Suprapubic skin (tissue), 4 donors: ENCODE data around the gene BRAT1. TPM values are rescaled to one million over a fixed set of nuclear protein-coding genes. Genes with fewer than 3 reads are reported as not detected.

ENCODE experiments used
- DNase-seq, 2 donors: peaks; one replicate each; pipeline ENCODE4 v3.0.0-alpha.2; 2019; ENCODE audit warnings: low spot score in 2 of 2
- H3K27ac ChIP-seq: fragments of 200-600 bp; sonication (generic); one replicate; pipeline ENCODE4 v1.5.1; 2019
- H3K27me3 ChIP-seq: fragments of 200-600 bp; sonication (generic); one replicate; pipeline ENCODE4 v1.5.1; 2019
- H3K36me3 ChIP-seq: fragments of 200-600 bp; sonication (generic); one replicate; pipeline ENCODE4 v1.5.1; 2019
- H3K4me1 ChIP-seq: fragments of 200-600 bp; sonication (generic); one replicate; pipeline ENCODE4 v1.5.1; 2019
- H3K4me3 ChIP-seq: fragments of 200-600 bp; sonication (generic); one replicate; pipeline ENCODE4 v1.5.1; 2019; ENCODE audit warnings: mild to moderate bottlenecking
- H3K9me3 ChIP-seq: fragments of 200-600 bp; sonication (generic); one replicate; pipeline ENCODE4 v1.5.1; 2019
- EP300 ChIP-seq: sonication (generic); formaldehyde crosslinking; IDR thresholded peaks from one replicate; pipeline ENCODE4 v1.6.1; 2017; ENCODE audit warnings: antibody characterized with exemption
- POLR2A ChIP-seq, 2 donors: fragments of 450-650 bp; IDR thresholded peaks; one replicate each; pipeline ENCODE4 v1.6.1; 2017; ENCODE audit warnings: antibody characterized with exemption in 2 of 2, mild to moderate bottlenecking in 2 of 2, moderate library complexity in 2 of 2
- POLR2AphosphoS5 ChIP-seq, 3 donors: sonication (generic); formaldehyde crosslinking; IDR thresholded peaks; one replicate each; pipeline ENCODE4 v1.6.1; 2017; ENCODE audit warnings: antibody characterized with exemption in 3 of 3
- WGBS: methylation state at CpG from one replicate; pipeline ENCODE4 v1.1.5; 2018; 5-methylcytosine and 5-hydroxymethylcytosine counted together
- total RNA-seq, 4 donors: library from RNA; depleted of rRNA; stranded (reverse); fragments of >200 nt; gene quantifications; one replicate each; pipeline ENCODE4 v1.1.0, GENCODE V29; 2016
- TF ChIP-seq, protein P1 (sequence below), 2 donors: fragments of 200-600 bp in 1 of 2; fragments of 450-650 bp in 1 of 2; sonication (generic) in 1 of 2; IDR thresholded peaks; one replicate each; pipeline ENCODE4 v1.5.1; 2016 to 2019; ENCODE audit warnings: antibody characterized with exemption in 2 of 2, mild to moderate bottlenecking in 1 of 2, moderate library complexity in 1 of 2

Gene BRAT1
- total RNA-seq, 4 donors from 2014 or later: 51.5 to 79.3 (median 63.3) TPM

DNA sequence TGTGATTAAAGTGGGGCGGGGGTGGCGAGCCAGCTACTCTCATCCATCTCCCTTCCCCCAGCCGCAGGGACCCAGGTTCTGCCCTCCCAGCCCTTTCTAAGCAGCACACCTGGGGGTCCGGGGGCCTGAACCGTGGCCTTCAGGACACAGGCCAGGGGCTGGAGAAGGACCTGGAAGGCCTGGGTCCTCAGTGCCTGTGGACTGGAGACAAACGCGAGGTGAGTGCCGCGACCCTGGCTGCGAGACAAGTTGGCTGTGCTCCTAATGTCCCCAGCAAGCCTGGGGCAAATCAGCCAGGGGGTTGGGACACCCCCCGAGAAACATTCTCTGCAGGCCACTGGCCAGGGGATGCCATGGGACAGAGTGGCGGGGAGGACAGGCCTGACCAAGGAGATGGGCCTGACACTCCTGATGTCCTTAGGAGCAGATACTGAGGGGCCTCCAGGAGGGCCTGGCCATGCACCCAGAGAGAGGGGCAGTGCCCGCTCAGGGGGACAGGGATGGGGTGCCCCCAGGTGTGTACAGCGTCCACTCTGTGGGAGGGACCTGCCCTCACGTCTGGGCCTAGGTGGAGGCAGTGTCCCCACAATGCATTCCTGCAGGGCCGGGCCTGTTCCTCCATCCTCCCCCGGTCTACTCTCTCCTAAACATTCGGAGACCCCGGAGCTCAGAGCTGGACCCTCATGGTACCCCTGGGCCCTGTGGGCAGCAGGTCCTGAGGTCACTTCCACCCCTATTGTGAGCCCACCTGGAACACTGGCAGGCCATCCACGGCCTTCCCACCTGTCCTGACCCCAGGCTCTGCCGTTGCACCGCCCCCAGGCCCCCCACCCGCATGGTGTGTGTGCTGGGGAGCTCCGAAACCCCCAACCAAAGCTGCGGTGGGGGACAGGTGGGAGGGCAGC is 13.1 kb downstream of the BRAT1 start:
- WGBS: 87% methylated on average over 12 of the region's 25 CpGs
- TF ChIP-seq EP300 (no peak), POLR2A (IDR thresholded peaks at IDR 0.05) (no peak), POLR2AphosphoS5 (IDR thresholded peaks at IDR 0.05) (no peak)
- TF ChIP-seq, protein P1, sequence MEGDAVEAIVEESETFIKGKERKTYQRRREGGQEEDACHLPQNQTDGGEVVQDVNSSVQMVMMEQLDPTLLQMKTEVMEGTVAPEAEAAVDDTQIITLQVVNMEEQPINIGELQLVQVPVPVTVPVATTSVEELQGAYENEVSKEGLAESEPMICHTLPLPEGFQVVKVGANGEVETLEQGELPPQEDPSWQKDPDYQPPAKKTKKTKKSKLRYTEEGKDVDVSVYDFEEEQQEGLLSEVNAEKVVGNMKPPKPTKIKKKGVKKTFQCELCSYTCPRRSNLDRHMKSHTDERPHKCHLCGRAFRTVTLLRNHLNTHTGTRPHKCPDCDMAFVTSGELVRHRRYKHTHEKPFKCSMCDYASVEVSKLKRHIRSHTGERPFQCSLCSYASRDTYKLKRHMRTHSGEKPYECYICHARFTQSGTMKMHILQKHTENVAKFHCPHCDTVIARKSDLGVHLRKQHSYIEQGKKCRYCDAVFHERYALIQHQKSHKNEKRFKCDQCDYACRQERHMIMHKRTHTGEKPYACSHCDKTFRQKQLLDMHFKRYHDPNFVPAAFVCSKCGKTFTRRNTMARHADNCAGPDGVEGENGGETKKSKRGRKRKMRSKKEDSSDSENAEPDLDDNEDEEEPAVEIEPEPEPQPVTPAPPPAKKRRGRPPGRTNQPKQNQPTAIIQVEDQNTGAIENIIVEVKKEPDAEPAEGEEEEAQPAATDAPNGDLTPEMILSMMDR (IDR thresholded peaks at IDR 0.05): no peak

DNA sequence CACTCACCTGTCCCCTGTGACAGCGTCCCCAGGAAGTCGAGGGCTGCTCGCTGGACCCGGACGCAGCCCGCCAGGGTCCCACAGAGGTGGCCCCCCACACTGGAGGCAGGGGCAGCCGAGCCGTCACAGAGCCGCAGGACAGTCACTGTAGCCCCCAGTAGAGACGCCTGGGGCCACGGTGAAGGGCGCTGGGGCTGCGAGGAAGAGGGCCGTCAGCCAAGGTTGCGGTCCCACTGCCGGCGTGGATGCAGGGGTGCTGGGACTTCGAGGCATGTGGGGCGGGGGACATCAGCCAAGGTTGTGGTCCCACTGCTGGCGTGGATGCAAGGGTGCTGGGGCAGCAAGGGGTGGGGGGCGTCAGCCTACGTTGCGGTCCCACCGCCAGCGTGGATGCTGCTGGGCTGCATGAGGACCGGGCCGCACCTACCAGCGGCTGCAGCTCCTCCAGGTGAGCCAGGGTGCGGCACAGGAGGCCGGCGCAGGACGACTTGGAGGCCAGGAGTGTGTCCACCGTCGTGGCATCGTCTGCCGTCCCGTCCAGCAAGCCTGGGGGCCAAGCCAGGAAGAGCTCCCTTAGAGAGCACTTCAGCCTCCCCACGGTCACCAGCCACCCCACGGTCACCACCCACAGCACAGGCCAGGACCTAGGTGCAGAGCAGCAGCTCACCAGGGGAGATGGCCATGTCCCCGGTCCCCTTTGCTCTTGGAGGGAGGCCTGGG is 13.9 kb downstream of the BRAT1 start:
- Histone ChIP-seq H3K9me3 (no peaks in the 10 kb centered on the region), H3K36me3 (peaks cover 81% of the 10 kb centered on the region), H3K4me1 (no peaks in the 10 kb centered on the region), H3K27me3 (no peaks in the 10 kb centered on the region), H3K27ac (no peak overlapping the region), H3K4me3 (no peak overlapping the region)
- DNase-seq: peak in 1 of 2 donors; percentile 74
- WGBS: 91% methylated on average over 11 of the region's 40 CpGs
- TF ChIP-seq POLR2A (IDR thresholded peaks at IDR 0.05) (no peak), EP300 (no peak), POLR2AphosphoS5 (IDR thresholded peaks at IDR 0.05) (no peak)
- TF ChIP-seq, protein P1 (IDR thresholded peaks at IDR 0.05): no peak

More for the DNA sequence above, 13.1 kb downstream of the BRAT1 start:
- H3K27me3 ChIP-seq: no peaks in the 10 kb centered on the region
- no peak overlapping the region for H3K4me3 ChIP-seq
- no peak overlapping the region for H3K27ac ChIP-seq
- H3K36me3 ChIP-seq: peaks cover 88% of the 10 kb centered on the region
- H3K9me3 ChIP-seq: no peaks in the 10 kb centered on the region
- peak in 1 of 2 donors; percentile 60 for DNase-seq
- no peaks in the 10 kb centered on the region for H3K4me1 ChIP-seq

DNA sequence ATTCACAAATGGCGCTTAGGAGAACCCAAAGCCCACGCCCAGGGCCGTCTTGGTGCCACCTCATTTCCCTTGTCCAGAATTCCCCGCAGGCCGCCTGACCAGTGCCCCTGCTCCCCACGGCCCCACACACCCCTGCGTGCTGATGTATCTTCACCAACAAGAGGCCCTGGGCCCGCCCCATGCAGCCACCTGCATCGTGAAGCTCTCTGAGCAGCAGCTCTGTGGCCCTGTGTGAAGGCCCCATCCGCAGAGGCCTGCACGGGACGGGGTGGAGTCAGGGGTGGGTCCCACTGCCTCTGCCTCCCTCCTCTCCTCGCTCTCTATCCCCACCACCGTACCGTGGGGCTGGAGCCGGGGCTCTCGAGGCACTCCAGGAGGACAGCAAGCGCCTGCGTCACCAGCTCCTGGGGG is 14.7 kb downstream of the BRAT1 start:
- Histone ChIP-seq H3K27me3 (no peaks in the 10 kb centered on the region), H3K4me3 (no peak overlapping the region), H3K27ac (no peak overlapping the region), H3K36me3 (peaks cover 73% of the 10 kb centered on the region), H3K9me3 (no peaks in the 10 kb centered on the region), H3K4me1 (no peaks in the 10 kb centered on the region)
- 87% methylated on average over 18 of the region's 19 CpGs for WGBS
- TF ChIP-seq POLR2A (IDR thresholded peaks at IDR 0.05) (no peak), POLR2AphosphoS5 (IDR thresholded peaks at IDR 0.05) (no peak), EP300 (no peak)
- TF ChIP-seq, protein P1 (IDR thresholded peaks at IDR 0.05): no peak
- peak; percentile 61 to 80 for DNase-seq

DNA sequence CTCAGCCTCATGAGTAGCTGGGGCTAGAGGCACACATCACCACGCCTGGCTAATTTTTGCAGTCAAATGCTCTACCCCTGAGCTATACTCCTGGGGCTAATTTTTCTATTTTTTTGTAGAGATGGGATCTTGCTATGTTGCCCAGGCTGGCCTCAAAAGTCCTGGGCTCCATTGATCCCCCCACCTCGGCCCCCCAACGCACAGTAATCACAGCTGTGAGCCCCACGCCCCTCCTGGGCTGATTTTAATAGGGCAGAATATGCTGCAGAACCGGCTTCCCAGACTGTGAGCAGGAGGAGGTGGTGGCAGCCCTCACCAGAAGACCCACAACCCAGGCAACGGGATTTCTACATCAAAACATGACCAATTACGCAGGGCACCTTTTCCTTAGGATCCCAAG is 15.2 kb downstream of the BRAT1 start:
- H3K27me3 ChIP-seq: no peaks in the 10 kb centered on the region
- no peaks in the 10 kb centered on the region for H3K9me3 ChIP-seq
- H3K27ac ChIP-seq: no peak overlapping the region
- DNase-seq: peak in 1 of 2 donors; percentile 77
- 74% methylated on average over 7 of the region's 7 CpGs for WGBS
- TF ChIP-seq POLR2AphosphoS5 (IDR thresholded peaks at IDR 0.05): no peak
- TF ChIP-seq, protein P1 (IDR thresholded peaks at IDR 0.05): no peak
- TF ChIP-seq EP300: no peak
- TF ChIP-seq POLR2A (IDR thresholded peaks at IDR 0.05): no peak
- peaks cover 71% of the 10 kb centered on the region for H3K36me3 ChIP-seq
- H3K4me1 ChIP-seq: peaks cover 3% of the 10 kb centered on the region
- no peak overlapping the region for H3K4me3 ChIP-seq
